Measurements from ENCODE around the gene MLYCD. TPM values are rescaled to one million over a fixed set of nuclear protein-coding genes. Genes with fewer than 3 reads are reported as not detected.

The MLYCD gene
- total RNA-seq, 4 donors from 2014 or later: 9.9 to 17.6 (median 12.2) TPM

DNA sequence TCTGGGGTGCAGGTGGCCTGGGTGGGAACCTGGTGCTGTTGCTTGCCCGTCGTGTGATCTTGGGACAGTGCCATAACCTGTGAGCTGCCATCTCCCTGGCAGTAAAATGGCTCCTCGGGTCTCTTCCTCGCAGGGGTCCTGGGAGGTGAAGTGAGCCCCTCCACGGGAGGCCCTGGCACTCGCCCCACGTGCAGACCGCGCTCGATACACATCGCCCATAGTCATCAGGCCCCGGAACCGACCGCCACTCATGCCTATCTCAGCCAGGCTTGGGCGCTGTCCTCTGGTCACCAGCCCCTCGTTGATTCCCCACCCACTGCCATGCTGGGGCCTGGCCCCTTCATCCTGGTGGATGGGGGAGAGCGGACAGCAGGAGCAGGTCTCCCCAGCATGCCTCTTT lies 32.6 kb downstream of the MLYCD start:
- H3K36me3 ChIP-seq: peaks cover 0 to 36% of the 10 kb centered on the region in 2 donors
- TF ChIP-seq, protein P1, sequence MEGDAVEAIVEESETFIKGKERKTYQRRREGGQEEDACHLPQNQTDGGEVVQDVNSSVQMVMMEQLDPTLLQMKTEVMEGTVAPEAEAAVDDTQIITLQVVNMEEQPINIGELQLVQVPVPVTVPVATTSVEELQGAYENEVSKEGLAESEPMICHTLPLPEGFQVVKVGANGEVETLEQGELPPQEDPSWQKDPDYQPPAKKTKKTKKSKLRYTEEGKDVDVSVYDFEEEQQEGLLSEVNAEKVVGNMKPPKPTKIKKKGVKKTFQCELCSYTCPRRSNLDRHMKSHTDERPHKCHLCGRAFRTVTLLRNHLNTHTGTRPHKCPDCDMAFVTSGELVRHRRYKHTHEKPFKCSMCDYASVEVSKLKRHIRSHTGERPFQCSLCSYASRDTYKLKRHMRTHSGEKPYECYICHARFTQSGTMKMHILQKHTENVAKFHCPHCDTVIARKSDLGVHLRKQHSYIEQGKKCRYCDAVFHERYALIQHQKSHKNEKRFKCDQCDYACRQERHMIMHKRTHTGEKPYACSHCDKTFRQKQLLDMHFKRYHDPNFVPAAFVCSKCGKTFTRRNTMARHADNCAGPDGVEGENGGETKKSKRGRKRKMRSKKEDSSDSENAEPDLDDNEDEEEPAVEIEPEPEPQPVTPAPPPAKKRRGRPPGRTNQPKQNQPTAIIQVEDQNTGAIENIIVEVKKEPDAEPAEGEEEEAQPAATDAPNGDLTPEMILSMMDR (IDR thresholded peaks at IDR 0.05): no peak
- TF ChIP-seq POLR2AphosphoS5 (IDR thresholded peaks at IDR 0.05) (no peak), POLR2A (IDR thresholded peaks at IDR 0.05) (no peak), EP300 (IDR thresholded peaks at IDR 0.05) (no peak)
- H3K27ac ChIP-seq: no peak overlapping the region
- no peaks in the 10 kb centered on the region for H3K27me3 ChIP-seq
- ATAC-seq: no peak
- no CpG with 5 or more reads among the region's 17 CpGs for WGBS, 2 donors (ENCODE audit: low coverage in 1 of 2)
- H3K4me1 ChIP-seq: peaks cover 0 to 6% (median 0%) of the 10 kb centered on the region in 3 donors
- no peaks in the 10 kb centered on the region for H3K9me3 ChIP-seq
- H3K4me3 ChIP-seq: no peak overlapping the region

DNA sequence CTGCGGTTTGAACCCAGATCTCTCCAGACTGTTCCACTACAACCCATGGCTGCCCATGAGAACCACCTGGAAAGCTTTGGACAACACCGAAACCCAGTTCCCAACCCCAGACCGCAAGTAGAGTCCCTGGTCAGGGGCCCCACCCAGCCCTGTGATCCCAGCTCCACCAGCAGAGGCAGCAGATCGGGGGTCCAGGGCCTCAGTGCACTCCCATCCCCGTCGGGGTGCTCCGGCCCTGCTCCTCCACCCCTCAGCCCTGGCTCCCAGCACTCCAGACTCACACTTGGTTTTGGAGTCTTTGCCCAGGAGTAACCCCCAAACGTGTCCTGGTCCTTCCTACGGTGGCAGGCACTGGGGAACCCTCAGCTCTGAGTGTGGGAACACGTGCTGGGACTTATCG lies 33.4 kb downstream of the MLYCD start:
- Histone ChIP-seq H3K4me3 (no peak overlapping the region), H3K27ac (no peak overlapping the region), H3K4me1 (no peaks in the 10 kb centered on the region), H3K27me3 (no peaks in the 10 kb centered on the region), H3K9me3 (no peaks in the 10 kb centered on the region), H3K36me3 (peaks cover 0 to 41% of the 10 kb centered on the region in 2 donors)
- ATAC-seq: no peak
- WGBS, 2 donors (ENCODE audit: low coverage in 1 of 2): 100% methylated on average over 1 of the region's 11 CpGs
- TF ChIP-seq POLR2AphosphoS5 (IDR thresholded peaks at IDR 0.05) (no peak), POLR2A (IDR thresholded peaks at IDR 0.05) (no peak), EP300 (IDR thresholded peaks at IDR 0.05) (no peak)
- TF ChIP-seq, protein P1 (IDR thresholded peaks at IDR 0.05): no peak

DNA sequence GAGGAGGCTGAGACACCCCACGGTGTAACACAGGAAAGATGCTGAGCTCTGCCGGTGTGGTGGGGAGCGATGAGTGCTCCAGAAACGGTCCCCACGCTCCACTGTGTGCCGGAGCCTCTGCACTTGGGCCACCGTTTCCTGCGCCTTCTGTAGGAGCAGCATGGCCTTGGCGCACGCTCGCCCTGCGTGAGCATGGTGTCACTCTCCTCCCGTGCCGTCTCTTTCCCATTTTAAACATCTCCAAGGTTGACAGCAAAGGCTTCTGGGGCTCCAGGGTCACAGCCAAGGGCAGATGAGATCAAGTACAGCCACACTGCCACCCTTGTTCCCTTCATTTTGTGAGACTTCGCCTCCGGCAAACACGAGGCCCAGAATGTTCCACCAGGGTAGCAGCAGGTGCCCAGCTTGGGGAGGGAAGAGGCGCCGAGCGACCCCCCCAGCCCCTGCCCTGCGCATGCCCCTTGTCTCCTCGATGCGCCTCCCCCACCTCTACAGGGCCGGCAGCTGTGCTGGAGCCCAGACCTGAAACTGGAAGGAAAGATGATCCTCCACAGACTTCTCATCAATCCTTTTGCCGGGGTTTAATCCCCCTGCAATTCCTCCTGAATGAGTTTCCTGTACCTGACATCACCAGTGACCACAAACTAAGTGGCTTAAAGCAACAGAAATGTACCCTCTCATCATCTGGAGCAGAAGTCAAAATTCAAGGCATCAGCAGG lies 34.2 kb downstream of the MLYCD start:
- ATAC-seq: no peak
- WGBS, 2 donors (ENCODE audit: low coverage in 1 of 2): 69% methylated on average over 7 of the region's 25 CpGs; no CpG with 5 or more reads in 1 of the 2 donors
- TF ChIP-seq POLR2A (IDR thresholded peaks at IDR 0.05) (no peak), POLR2AphosphoS5 (IDR thresholded peaks at IDR 0.05) (no peak), EP300 (IDR thresholded peaks at IDR 0.05) (no peak)
- TF ChIP-seq, protein P1 (IDR thresholded peaks at IDR 0.05): no peak
- no peaks in the 10 kb centered on the region for H3K4me1 ChIP-seq
- peaks cover 0 to 39% of the 10 kb centered on the region in 2 donors for H3K36me3 ChIP-seq
- no peak overlapping the region for H3K4me3 ChIP-seq
- H3K27me3 ChIP-seq: no peaks in the 10 kb centered on the region
- H3K27ac ChIP-seq: no peak overlapping the region
- no peaks in the 10 kb centered on the region for H3K9me3 ChIP-seq

DNA sequence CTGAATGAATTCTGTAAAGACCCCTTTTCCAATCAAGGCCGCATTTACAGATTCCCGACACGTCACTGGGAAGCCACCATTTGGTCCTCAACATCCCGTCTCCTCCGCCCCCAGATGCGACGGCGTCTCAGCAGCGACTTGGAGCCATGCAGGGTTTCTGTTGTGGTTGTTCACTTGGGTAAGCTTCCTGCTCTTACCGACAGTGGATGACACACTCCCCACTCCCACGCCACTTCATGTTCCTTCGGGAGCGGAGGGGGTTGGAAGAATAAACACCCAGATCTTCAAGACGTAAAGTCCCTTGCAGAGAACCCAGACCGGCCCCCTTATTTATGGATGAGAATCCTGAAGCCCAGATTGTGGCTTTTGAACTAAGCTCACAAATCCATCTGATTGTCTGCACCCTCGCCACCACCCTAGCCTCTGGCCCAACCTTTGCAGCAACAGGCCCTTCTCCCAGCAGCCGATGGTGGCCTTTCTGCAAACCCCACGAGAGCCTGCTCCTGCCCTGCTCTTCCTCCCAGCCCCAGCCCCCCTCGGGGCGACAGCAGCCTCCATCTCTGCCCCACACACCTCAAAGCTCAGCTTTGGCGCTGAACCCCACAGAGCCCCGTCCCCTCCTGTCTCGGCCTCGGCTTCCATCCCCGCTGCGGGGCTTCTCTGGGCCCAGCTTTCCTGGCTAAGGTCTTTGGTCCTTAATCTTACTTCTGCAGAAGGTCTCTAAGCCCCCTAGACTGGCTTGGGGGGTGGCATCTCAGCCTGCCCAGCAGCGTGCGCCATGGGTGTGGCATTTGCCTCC lies 35.2 kb downstream of the MLYCD start:
- H3K4me3 ChIP-seq: no peak overlapping the region
- no peaks in the 10 kb centered on the region for H3K9me3 ChIP-seq
- no peaks in the 10 kb centered on the region for H3K4me1 ChIP-seq
- TF ChIP-seq EP300 (IDR thresholded peaks at IDR 0.05) (no peak), POLR2AphosphoS5 (IDR thresholded peaks at IDR 0.05) (no peak), POLR2A (IDR thresholded peaks at IDR 0.05) (no peak)
- TF ChIP-seq, protein P1 (IDR thresholded peaks at IDR 0.05): no peak
- ATAC-seq: no peak
- 76 to 82% methylated on average over 13 to 15 of the region's 28 CpGs for WGBS, 2 donors (ENCODE audit: low coverage in 1 of 2)
- peaks cover 0 to 35% of the 10 kb centered on the region in 2 donors for H3K36me3 ChIP-seq
- H3K27ac ChIP-seq: no peak overlapping the region
- H3K27me3 ChIP-seq: no peaks in the 10 kb centered on the region

All from gastroesophageal sphincter (tissue), 4 donors.